ENCODE results near the gene FUT1.
"Not testable (repeated sequence)": the region's sequence is repeated elsewhere in the genome, so short reads cannot be mapped to it uniquely, and the experiment has no call there.

FUT1 gene

DNA sequence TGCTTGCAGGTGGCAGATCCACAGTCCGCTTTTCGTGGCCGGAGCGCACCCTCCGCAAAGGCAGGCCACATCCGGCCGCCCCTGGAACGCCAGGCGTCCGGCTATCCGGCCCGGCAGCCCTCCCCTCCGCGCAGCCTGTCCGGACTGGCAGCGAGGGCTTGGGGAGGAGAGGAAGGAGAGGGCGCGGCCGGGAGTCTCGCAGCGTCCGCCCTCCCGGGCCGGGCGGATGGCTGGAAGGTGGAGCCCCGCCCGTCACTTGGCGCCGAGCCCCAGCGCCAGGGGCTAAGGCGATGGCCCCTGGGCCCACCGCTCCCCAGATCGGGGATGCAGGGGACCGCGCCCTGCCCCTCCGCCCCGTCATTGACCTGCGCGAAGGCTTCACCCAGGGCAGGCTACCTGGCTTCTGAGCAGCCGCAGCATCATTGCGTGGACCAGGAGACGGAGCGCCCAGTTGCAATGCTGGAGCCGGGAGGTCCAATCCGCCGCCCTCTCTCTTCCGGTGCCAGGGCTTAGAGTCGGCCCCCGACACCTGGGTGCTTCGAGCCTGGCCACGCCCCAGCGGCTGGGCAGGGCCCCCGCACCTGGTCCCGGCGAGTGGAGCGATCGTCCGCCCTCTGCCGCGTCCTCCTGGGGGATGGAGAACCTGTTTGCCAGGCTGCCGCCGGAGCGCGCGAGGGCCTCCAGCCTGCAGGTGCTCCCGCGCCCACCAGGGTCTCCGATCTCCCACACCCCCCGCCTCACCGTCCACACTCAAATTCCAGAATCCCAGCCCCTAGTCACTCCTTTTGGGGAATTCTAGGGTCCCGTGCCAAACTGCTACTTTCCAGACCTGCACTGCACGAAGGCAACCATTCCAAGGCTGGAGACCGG lies at the start of gene FUT1:
TSS of gene FUT1 (minus strand) at position 146 of the 870 bp plus-strand sequence. CDS start 1,360 bp downstream, outside the sequence.
- no peak for DNase-seq

DNA sequence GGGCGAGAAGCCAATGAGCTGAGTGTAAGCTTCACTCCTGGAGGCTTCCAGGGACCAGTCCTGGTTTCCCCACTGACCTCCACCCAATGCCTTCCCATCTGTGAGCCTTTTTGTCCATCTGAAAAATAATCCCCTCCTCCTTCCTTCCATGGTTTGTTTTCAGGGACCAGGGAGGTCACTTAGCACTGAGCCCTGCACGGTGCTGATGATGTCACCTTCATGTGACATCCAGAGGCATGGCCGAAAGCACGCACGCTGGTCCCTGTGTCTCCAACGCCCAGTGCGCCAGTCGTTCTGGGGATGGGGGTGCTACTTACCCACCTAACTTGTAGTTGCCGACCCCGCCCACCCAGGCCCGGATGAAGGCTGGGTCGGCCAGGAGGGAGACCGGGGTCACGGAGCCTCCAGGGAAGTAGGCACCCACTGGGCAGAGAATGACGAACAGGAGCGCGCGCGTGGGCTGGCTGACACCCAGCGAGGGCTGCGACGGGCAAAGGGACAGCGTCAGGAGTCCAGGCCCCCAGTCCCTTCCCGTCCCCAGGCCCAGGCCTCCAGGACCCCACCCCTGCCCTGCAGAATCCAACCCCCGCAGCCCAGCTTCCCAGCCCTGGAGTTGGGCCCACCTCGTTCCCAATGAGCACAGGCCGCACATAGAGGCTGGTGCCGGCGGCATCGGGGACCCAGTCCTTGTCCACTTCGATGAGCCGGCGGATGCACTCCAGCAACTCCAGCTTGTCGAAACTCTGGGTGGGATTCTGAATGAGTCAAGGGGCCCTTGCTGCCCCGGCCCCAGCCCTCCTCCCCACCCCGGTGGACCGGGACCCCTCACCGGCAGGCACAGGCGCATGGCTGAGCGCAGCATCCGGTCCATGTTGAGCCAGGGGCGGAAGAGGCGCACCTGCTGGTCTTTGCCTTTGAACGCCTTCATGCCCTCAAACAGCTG lies 47.2 kb upstream of the FUT1 start:
- DNase-seq, result no peak

DNA sequence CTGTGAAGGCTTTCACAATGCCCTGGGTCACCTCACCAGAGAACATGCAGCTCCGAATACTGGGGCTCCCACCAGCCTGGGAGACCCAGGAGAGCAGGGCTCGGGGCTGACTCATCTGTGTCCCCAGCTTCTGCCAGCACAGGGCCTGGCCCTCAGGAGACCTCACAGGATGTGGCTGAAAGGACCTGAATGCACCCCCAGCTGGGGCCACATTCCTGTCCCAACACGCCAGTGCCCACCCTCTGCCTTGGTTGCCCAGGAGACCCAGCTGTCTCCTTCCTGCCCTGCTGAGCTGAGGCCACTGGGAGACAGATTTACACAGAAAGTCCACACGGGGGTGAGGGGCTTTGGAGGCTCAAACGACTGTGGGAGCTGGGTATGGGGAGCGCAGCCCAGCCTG lies 46.5 kb upstream of the FUT1 start:
- peak; percentile 31 for DNase-seq

DNA sequence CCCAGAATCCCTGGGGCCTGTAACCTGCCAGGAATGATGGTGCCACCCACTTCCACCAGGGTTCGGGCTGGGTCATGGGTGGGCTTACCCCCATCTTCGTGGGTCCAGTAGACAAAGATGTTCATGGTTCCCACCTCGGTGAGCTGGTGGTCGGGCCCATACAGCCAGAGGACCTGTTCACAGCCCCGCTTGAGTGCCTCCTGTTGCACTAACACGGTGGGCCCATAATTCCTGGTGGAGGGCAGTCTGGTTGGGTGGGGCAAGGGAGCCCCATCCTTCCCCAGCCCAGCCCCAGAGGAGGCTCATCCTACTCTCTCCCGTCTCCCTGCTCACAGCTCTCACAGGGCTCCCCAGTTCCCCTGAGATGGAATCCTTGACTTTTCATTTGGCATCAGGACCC lies 44.7 kb upstream of the FUT1 start:
- DNase-seq, result no peak

DNA sequence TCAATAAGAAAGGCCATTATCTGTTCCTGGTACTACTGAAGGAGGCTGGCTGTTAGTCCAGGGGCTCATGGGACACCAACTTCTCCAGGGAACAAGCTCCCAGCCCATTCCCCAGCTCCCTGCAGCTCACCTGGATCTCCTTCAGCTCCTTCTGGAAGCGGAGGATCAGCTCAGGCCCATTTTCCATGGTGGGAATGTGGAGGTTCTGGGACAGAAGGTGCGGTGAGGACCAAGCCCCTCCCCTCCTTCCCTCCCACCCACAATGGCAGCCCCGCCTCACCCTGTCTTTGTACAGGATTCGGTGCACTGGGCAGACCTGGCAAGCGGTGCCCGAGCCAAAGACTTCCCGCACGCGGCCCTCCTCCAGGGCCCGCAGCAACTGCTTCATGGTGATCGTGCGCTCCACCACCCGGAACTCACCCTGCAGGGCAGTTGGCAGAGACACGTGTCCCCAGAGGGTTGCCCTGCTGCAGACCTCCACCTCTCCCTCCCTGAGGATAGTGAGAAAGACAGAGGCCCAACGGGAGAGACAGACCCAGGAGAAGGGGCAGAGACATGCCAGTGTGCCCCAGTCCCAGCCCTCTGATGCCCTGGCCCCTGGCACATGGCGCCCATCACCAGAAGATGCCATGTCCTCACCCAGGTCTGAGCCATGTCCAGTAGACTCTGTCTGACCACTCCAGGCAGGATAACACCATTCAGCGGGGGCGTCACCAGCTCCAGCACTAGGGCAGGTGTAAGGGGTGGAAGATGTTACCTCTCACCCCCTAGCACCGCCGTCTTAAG lies 44.0 kb upstream of the FUT1 start:
- no peak for DNase-seq

DNA sequence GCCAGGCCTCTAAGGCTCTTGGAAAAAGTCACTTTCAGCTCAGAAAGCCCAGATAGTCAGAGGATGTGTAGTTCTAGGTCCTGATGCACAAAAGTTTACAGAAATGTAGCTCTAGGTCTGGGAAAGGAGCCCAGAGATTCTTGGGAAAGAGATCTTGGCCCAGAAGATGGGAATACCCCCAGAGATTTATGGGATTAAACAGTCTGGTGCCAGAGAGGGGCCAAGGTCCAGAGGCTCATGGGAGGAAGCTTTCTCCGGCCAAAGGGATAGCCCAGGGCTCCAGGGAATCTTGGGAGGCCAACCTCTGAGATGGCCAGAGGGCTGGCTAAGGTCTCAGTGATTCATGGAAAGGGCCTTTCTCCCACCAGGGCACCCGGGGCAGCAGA lies 43.2 kb upstream of the FUT1 start:
- no peak for DNase-seq

DNA sequence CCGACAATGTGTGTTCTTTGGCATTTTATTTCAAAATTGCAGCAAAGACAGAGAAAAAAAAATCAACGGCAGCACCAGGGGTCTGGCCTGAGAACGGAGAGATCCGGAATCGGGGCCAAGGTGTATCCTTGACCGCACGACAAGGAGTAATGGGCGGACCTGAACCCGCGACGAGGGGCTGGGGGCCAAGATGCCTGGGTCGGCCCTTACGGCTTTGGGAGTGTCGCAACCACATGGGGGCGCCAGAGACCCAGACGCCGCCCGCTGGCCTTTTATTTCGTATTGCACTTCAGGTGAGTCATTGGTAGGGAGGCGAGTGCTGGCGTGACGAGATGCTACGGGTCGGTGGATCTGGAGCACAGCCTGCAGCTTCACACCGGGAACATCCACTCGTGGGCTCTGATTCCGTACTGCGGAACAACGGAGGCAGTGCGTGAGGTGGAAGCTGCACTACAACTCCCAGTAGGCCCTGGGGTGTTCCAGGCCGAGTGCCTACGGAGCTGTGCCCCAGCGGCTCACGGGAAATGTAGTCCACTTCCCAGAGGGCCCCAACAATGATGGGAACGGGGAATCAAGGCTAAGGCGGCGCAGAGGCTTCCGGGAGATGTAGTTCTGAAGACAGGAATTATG lies 42.7 kb upstream of the FUT1 start:
- peak; percentile 92 for DNase-seq

DNA sequence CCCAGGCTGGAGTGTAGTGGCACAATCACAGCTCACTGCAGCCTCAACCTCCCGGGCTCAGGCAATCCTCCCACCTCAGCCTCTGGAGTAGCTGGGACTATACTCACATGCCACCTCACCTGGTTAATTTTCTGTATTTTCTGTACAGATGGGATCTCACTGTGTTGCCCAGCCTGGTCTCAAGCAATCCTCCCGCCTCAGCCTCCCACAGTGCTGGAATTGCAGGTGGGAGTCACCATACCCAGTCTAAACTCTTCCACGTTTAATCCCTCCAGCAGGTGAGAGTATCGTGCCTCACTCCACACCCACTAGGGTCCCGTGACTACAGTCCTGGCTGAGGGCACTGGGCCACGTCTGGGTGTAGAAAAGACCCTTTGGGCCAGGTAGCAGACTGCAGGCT lies 41.9 kb upstream of the FUT1 start:
- no peak for DNase-seq

DNA sequence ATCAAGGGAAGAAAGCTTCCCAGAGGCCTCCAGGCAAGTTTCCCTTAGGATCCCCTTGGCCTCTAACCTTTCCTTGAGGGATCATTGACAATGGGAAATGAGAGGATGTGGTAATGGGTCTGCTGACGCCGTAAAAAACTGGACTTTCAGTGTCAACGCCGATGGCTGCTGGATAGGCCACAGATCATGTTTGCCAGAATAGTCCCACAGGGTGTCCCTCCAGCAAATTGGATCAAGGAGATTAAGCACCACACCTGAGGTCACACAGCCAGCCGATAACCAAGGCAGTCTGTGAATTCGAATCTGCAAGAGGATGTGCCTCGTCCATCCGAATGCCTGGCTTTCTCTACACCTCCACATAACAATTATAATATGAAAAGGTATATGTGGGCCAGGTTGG lies 40.8 kb upstream of the FUT1 start:
- no peak for DNase-seq

DNA sequence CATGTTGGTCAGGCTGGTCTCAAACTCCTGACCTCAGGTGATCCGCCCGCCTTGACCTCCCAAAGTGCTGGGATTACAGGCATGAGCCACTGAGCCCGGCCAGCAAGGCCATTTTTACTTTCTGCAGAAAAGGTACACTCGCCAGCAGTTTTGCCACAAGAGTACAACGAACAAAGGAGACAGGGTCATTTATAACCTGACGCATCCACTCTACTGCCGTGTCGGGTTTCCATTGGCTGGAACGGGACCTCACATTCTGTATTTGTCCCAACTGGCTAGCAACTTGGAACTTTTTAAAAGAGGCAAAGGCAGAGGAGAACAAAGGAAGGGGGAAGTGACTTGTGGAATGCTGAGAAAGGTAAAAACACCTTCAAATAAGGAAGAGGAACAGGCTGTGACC lies 34.9 kb upstream of the FUT1 start:
- DNase-seq, result not testable (repeated sequence)

DNA sequence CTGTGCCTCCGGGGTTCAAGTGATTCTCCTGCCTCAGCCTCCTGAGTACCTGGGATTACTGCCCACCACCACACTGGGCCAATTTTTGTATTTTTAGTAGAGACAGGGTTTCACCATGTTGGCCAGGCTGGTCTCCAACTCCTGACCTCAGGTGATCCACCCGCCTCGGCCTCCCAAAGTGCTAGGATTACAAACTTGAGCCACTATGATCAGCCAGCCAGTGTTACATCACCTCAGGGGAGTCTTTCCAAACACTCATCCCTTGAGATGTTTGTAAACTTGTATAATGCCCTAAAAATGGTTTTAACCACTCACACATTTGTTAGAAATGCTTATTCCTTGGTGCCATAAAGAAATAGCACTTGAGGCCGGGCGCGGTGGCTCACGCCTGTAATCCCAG lies 34.0 kb upstream of the FUT1 start:
- DNase-seq, result not testable (repeated sequence)

DNA sequence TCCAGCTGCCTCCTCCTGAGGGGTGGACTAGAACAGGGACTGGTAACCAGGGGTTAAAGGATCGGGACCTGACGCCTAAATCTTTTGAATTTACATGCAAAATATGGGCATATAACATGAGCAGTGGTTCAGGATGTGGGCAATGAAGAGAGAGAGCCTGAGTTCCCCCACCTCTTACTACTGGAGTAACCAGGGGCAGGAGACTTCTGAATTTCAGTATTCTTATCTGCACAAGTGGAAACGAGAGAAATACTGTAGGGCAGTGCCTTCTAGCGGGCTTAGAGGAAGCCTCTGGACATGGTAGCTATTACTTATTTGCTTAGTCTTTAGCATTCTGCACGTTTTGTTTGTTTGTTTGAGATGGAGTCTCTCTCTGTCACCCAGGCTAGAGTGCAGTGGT lies 32.1 kb upstream of the FUT1 start:
- no peak for DNase-seq

DNA sequence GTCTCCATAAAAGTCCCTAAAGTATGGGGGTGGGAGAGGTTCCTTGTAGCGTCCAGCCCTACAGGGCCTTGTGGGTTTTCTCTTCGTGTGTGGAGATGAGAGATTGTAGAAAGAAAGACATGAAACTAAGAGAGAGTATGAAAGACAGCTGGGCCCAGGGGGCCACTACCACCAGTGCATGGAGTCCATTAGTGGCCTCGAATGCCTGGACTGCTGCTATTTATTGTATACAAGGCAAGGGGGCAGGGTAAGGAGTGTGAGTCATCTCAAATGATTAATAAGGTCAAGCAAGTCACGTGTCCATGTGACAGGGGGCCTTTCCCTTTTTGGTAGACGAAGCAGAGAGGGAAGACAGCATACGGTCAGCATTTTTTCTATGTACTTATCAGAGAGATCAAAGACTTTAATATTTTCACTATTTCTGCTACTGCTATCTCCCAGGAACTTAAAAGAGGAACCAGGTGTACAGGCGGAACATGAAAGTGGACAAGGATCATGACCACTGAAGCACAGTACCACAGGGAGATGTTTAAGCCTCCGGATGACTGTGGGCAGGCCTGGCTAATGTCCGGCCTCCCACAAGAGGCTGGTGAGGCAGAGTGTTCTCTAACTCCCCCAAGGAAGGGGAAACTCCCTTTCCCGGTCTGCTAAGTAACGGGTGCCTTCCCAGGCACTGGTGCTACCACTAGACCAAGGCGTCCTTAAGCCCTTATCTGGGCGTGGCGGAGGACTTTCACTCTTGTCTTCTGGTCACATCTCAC lies 28.4 kb upstream of the FUT1 start:
- DNase-seq, result peak; percentile 26

DNA sequence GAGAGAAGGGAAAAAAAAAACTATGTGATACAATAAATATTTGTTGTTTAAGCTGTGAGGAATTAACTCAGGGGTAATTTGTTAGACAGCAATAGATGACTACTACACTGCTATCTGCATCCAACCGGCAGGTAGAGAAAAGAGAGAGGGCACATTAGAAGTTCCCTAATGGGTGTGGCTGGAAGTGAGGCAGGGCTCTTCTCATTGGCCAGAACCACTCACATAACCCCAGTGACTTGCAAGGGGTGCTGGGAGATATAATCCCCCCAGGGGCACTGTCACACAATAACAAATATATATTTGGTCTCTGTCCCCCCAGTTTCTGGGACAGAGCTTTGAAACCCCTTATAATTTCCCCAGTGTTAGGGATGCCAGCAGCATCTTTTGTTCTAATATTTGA lies 27.2 kb upstream of the FUT1 start:
- DNase-seq, result no peak

DNA sequence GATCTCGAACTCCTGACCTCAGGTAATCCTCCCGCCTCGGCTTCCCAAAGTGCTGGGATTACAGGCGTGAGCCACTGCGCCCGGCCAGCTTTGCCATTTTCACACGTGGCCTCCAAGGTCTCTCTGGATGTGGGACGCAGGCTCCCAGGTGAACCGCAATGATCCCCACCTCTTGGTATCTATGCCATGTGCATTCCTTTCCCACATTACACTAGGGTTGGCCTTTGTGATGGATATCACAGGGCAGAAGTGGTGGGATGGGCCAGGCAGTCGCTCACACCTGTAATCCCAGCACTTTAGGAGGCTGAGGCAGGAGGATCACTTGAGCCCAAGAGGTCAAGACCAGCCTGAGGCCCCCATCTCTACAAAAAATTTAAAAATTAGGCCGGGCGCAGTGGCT lies 25.3 kb upstream of the FUT1 start:
- DNase-seq, result no peak

DNA sequence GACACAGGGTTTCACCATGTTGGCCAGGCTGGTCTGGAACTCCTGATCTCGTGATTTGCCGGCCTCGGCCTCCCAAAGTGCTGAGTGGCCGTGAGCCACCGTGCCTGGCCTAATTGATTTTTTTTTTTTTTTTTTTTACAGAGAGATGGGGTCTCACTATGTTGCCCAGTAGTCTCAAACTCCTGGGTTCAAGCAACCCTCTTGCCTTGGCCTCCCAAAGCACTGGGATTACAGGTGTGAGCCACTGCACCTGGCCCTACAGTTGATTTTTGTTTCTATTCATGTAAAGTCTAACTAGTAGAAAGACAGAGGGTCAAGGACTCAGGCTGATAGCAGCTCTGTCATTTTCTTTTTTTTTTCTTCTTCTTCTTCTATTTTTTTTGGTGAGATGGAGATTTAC lies 24.7 kb upstream of the FUT1 start:
- no peak for DNase-seq

DNA sequence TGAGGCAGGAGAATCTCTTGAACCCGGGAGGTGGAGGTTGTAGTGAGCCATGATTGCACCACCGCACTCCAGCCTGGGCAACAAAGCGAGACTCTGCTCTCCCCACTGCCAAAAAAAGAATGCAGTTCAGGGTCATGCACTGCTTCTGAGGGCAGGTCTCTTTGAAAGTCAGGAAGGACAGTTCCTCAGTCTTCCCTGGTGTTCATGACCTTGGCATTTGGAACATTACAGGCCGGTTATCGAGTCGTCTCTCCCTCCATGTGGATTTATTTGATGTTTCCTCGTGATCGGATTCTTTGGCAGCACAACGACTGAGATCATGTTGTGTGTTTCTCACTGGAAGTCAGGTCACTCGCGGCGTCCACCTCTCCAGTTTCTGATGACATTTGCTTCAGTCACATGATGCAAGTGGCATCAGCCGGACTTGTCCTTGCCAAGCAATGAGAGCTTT lies 20.1 kb upstream of the FUT1 start:
- no peak for DNase-seq

DNA sequence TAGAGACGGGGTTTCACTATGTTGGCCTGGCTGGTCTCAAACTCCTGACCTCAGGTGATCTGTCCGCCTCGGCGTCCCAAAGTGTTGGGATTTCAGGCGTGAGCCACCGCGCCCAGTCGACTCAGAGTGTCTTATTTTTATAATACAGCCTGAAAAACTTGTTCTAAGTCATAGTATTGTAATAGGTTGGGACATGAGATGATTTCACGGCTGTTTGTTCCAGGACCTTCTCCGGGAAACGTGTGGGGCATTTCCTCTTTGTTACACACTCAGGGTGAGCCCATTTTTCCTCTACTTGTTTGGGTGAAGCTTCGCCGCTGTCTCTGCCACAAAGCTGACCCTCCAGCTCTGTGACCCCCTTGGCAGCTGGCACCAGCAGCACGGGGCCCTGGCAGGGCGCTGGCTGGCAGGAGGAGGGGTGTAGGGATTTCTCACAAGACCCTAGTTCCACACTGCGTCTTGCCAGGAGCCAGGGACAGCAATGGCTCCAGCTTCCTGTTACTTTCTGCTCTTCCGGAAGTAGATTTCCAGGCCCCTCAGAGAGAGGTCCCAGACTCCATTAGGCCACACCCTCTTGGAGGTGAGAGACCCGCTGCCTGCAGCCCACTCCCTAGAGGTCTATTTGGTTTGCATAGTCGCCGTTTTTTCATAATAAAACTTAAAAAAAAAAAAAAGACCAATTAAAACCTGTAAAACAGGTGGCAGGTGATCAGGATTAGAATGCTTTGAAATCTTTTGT lies 18.5 kb upstream of the FUT1 start:
- DNase-seq, result no peak

DNA sequence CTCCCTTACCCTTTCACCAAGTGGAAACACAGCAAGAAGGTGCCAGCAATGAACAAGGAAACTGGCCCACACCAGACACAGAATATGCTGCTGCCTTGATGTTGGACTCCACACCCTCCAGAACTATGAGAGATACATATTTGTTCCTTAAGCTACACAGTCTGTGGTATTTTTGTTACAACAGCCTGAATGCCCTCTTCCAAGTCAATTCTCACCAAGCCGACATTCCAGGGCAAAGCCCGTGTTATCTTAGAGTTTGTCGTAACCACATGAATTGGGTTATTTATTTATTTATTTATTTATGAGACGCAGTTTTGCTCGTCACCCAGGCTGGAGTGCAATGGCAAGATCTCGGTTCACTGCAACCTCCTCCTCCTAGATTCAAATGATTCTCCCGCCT lies 17.8 kb upstream of the FUT1 start:
- peak; percentile 52 for DNase-seq

DNA sequence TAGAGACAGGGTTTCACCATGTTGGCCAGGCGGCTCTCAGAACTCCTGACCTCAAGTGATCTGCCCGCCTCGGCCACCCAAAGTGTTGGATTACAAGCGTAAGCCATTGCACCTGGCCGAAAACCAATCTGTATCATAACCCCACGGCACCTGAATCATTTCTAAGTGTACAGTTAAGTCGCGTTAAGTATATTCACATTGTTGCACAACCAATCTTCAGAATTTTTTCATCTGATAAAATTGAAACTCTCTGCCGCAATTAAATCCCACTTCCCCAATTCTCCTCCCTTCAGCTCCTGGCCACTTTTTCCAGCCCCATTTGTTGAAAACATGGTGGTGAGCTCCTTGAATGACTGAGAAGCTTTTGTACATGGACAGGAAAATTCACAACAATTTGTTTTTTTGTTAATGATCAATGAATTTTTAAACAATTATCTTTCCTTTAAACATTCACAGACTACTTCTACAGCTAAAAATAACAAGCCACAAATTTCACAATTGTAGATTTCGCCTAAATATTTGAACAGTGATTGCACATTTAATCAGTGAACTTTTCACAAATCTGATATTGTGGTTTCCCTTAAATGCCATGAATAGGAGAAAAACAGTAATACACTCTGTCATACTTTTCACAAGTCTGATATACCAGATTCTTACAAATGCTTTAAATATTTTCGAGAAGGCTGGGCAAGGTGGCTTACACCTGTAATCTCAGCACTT lies 16.7 kb upstream of the FUT1 start:
- no peak for DNase-seq

All from fibroblast of upper back skin (primary cell).